ENCODE results near the gene SUSD4. TPM values are rescaled to one million over a fixed set of nuclear protein-coding genes. Genes with fewer than 3 reads are reported as not detected.
"Not testable (repeated sequence)": the region's sequence is repeated elsewhere in the genome, so short reads cannot be mapped to it uniquely, and the experiment has no call there.

Gene SUSD4
- total RNA-seq, 1 experiment from 2014 or later: 3.2 TPM

GRCh38 chr1:223257856-223258550, 106.0 kb downstream of the SUSD4 start:
- H3K9me3 ChIP-seq (ENCODE audit: insufficient read depth, low read depth): no peaks in the 10 kb centered on the region
- intact Hi-C loops (cut with micrococcal nuclease; ENCODE audit: unreplicated experiment): no loop called here
- POLR2A ChIA-PET (ENCODE audit: unreplicated experiment): interaction anchor here (0.7 kb wide), 1 partner anchor 107 kb away, joined by 3 read pairs; no protein-coding TSS in a partner anchor
- peaks cover 14% of the 10 kb centered on the region; the same call in 1 of the 2 replicates for H3F3A ChIP-seq (ENCODE audit: insufficient read depth, low read depth)
- H3K4me2 ChIP-seq: peak overlapping the region; percentile 62; the same call in 1 of the 2 replicates
- H3K4me1 ChIP-seq (replicated peaks; ENCODE audit: insufficient read depth): peaks cover 16% of the 10 kb centered on the region
- H3K4me3 ChIP-seq: no peak overlapping the region
- no peak overlapping the region for H2AFZ ChIP-seq
- DNase-seq: no peak
- H4K20me1 ChIP-seq (ENCODE audit: insufficient read depth): no peaks in the 10 kb centered on the region
- 0 out of 2 replicates have a peak overlapping the region, but pooled peaks have one; percentile 19 for H3K27ac ChIP-seq
- TF ChIP-seq, protein P1, sequence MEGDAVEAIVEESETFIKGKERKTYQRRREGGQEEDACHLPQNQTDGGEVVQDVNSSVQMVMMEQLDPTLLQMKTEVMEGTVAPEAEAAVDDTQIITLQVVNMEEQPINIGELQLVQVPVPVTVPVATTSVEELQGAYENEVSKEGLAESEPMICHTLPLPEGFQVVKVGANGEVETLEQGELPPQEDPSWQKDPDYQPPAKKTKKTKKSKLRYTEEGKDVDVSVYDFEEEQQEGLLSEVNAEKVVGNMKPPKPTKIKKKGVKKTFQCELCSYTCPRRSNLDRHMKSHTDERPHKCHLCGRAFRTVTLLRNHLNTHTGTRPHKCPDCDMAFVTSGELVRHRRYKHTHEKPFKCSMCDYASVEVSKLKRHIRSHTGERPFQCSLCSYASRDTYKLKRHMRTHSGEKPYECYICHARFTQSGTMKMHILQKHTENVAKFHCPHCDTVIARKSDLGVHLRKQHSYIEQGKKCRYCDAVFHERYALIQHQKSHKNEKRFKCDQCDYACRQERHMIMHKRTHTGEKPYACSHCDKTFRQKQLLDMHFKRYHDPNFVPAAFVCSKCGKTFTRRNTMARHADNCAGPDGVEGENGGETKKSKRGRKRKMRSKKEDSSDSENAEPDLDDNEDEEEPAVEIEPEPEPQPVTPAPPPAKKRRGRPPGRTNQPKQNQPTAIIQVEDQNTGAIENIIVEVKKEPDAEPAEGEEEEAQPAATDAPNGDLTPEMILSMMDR (conservative IDR thresholded peaks at IDR 0.05): no peak
- no peak for TF ChIP-seq EZH2 (IDR thresholded peaks at IDR 0.05; ENCODE audit: low read depth)
- no peaks in the 10 kb centered on the region for H3K79me2 ChIP-seq (ENCODE audit: low read depth)
- no peaks in the 10 kb centered on the region for H3K9me2 ChIP-seq (ENCODE audit: insufficient read depth)
- no peaks in the 10 kb centered on the region for H3K27me3 ChIP-seq (ENCODE audit: insufficient read depth, low read depth)
- no peaks in the 10 kb centered on the region for H3K36me3 ChIP-seq (ENCODE audit: low read depth)
- BruUV-seq (replicated peaks): no TSS peak
- CTCF ChIA-PET: no interaction called here

GRCh38 chr1:223256034-223256433, 107.9 kb downstream of the SUSD4 start:
- intact Hi-C loops (cut with micrococcal nuclease; ENCODE audit: unreplicated experiment): no loop called here
- peaks cover 14% of the 10 kb centered on the region; the same call in 1 of the 2 replicates for H3F3A ChIP-seq (ENCODE audit: insufficient read depth, low read depth)
- H3K9me2 ChIP-seq (ENCODE audit: insufficient read depth): no peaks in the 10 kb centered on the region
- H3K36me3 ChIP-seq (ENCODE audit: low read depth): no peaks in the 10 kb centered on the region
- no peak for DNase-seq
- peaks cover 16% of the 10 kb centered on the region for H3K4me1 ChIP-seq (replicated peaks; ENCODE audit: insufficient read depth)
- TF ChIP-seq, protein P1 (conservative IDR thresholded peaks at IDR 0.05): no peak
- no peak for TF ChIP-seq EZH2 (IDR thresholded peaks at IDR 0.05; ENCODE audit: low read depth)
- H2AFZ ChIP-seq: no peak overlapping the region
- H3K27ac ChIP-seq: no peak overlapping the region
- ChIA-PET POLR2A (ENCODE audit: unreplicated experiment) (no interaction called here), CTCF (interaction anchor here (0.6 kb wide), 1 partner anchor 358 kb away, joined by 4 read pairs; no protein-coding TSS in a partner anchor)
- H3K4me2 ChIP-seq: no peak overlapping the region
- no peaks in the 10 kb centered on the region for H3K27me3 ChIP-seq (ENCODE audit: insufficient read depth, low read depth)
- H3K79me2 ChIP-seq (ENCODE audit: low read depth): no peaks in the 10 kb centered on the region
- H4K20me1 ChIP-seq (ENCODE audit: insufficient read depth): no peaks in the 10 kb centered on the region
- BruUV-seq (replicated peaks): no TSS peak
- H3K9me3 ChIP-seq (ENCODE audit: insufficient read depth, low read depth): no peaks in the 10 kb centered on the region
- H3K4me3 ChIP-seq: no peak overlapping the region

GRCh38 chr1:223253916-223254315, 110.1 kb downstream of the SUSD4 start:
- POLR2A ChIA-PET (ENCODE audit: unreplicated experiment): no interaction called here

GRCh38 chr1:223251387-223251786, 112.6 kb downstream of the SUSD4 start:
- H3K9me2 ChIP-seq (ENCODE audit: insufficient read depth); H3K4me2 ChIP-seq; H3K9me3 ChIP-seq (ENCODE audit: insufficient read depth, low read depth); H3K27me3 ChIP-seq (ENCODE audit: insufficient read depth, low read depth); H3K27ac ChIP-seq; H3F3A ChIP-seq (ENCODE audit: insufficient read depth, low read depth); H4K20me1 ChIP-seq (ENCODE audit: insufficient read depth); DNase-seq; CTCF ChIA-PET; H3K4me3 ChIP-seq; POLR2A ChIA-PET (ENCODE audit: unreplicated experiment); H3K79me2 ChIP-seq (ENCODE audit: low read depth); H3K36me3 ChIP-seq (ENCODE audit: low read depth); intact Hi-C loops (cut with micrococcal nuclease; ENCODE audit: unreplicated experiment); H2AFZ ChIP-seq; BruUV-seq (replicated peaks): not testable (repeated sequence)
- H3K4me1 ChIP-seq (replicated peaks; ENCODE audit: insufficient read depth): peaks cover 13% of the 10 kb centered on the region

More at GRCh38 chr1:223253916-223254315, 110.1 kb downstream of the SUSD4 start:
- no peaks in the 10 kb centered on the region for H3K27me3 ChIP-seq (ENCODE audit: insufficient read depth, low read depth)
- no peaks in the 10 kb centered on the region for H3K9me2 ChIP-seq (ENCODE audit: insufficient read depth)
- H4K20me1 ChIP-seq (ENCODE audit: insufficient read depth): no peaks in the 10 kb centered on the region
- TF ChIP-seq EZH2 (IDR thresholded peaks at IDR 0.05; ENCODE audit: low read depth): no peak
- TF ChIP-seq, protein P1 (conservative IDR thresholded peaks at IDR 0.05): no peak
- no peak for DNase-seq
- H3K4me1 ChIP-seq (replicated peaks; ENCODE audit: insufficient read depth): peaks cover 22% of the 10 kb centered on the region
- no TSS peak for BruUV-seq (replicated peaks)
- H3K4me3 ChIP-seq: no peak overlapping the region
- H3K9me3 ChIP-seq (ENCODE audit: insufficient read depth, low read depth): no peaks in the 10 kb centered on the region
- intact Hi-C loops (cut with micrococcal nuclease; ENCODE audit: unreplicated experiment): no loop called here
- H3K79me2 ChIP-seq (ENCODE audit: low read depth): no peaks in the 10 kb centered on the region
- H3K36me3 ChIP-seq (ENCODE audit: low read depth): no peaks in the 10 kb centered on the region
- no peak overlapping the region for H3K27ac ChIP-seq
- no peak overlapping the region for H3K4me2 ChIP-seq
- H2AFZ ChIP-seq: no peak overlapping the region
- CTCF ChIA-PET: no interaction called here
- peaks cover 9% of the 10 kb centered on the region; the same call in 1 of the 2 replicates for H3F3A ChIP-seq (ENCODE audit: insufficient read depth, low read depth)

Measured in PC-9 (cell line).